Activated CD8-positive, alpha-beta memory T cell treated with anti-CD3 and anti-CD28 coated beads for 48 hours (primary cell): ENCODE measurements around the gene TOR4A.

Experiments
- DNase-seq, 3 experiments: peaks; one replicate each; pipeline ENCODE4 v3.0.0-alpha.2; 2020; ENCODE audit warnings: low read depth in 2 of 3, low spot score in 2 of 3

Gene TOR4A

GRCh38 chr9:137304383-137305059 is 27.0 kb downstream of the TOR4A start:
- no peak for DNase-seq

DNA sequence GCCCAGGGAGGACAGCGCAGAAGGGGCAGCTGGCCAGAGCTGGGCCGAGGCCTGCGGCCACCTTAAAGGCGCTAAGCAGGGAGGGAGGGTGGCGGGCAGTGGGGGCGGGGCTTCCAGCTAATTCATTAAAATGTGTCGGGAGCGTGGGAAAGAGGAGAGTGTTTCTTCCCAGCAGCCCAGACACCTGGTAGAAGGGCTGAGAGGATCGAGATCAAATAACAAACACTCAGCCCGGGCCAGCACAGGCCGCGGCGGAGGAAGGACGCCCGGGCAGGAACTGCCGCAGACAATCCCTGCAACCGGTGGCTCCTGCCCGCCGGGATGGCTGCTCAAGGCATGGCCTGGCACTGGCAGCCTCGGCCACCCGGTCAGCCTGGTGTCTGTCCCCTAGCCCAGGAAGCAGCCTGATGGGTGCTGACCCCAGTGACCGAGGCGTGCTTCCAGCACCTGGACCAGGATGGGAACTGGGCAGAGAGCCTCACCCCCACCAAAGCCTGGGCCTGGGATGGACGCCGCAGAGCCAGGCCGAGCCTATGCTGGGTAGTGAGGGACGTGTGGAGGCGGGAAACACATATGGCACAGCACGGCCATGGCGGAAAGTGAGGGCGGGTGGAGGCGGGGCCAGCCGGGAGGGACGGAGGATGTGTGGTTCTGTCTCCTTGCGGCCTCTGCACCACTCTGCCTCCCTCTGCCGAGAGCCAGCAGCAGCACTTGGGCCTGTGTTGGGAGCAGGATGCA is 27.7 kb downstream of the TOR4A start:
- no peak for DNase-seq

DNA sequence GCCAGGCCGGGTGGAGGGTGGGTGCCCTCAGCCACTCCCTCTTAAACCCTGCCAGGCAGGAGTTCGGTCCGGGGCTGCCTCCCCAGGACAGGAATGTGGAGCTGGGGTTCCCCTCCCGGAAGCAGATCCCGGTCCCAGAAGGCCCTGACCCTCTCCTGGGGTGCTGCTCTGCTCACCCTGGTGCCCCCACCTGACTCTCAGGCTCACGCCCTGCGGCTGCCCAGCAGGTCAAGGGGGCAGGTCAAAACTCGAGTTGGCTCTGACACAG is 28.2 kb downstream of the TOR4A start:
- no peak for DNase-seq

DNA sequence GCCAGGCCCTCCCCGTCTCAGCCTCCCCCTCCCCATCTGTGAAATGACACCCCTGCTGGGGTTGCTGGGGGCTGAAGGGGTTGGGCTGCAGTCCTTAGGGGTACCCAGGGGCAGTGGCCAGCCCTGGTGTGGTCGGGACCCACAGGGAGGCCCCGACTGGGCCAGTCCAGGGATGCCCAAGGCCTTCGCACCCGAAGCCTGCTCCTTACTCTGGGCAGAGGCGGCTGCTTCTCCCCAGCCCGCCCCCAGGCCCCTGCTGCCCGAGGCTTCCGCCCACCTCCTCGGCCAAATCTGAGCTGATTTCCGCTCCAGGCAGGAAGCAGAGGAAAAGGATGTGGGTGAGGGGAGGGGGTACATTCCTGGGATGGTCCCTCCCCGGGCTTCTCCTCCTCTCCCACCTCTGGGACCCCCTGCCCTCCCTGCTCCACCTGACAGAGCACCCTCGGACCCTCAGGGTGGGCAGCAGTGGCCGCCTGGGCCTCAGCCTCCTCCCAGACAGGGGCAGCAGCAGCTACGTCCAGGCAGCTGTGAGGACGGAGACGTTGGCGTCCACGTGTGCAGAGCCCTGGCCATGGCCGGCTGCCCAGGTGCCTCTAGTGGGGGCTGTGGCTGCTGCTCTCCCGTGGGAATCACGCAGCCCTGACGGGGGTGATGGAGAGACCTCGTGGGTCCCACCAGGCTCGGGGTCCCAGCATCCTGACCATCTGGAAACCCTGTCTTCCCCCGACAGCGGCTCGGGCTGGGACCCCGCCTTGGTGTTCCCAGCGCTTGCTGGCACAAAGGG is 28.7 kb downstream of the TOR4A start:
- DNase-seq, result no peak

- DNase-seq, result no peak
These were observed 29.3 kb downstream of the TOR4A start for GRCh38 chr9:137306850-137307254.

GRCh38 chr9:137307255-137308056 is 29.9 kb downstream of the TOR4A start:
- no peak for DNase-seq

GRCh38 chr9:137308057-137308619 is 30.6 kb downstream of the TOR4A start:
- DNase-seq, result no peak

DNA sequence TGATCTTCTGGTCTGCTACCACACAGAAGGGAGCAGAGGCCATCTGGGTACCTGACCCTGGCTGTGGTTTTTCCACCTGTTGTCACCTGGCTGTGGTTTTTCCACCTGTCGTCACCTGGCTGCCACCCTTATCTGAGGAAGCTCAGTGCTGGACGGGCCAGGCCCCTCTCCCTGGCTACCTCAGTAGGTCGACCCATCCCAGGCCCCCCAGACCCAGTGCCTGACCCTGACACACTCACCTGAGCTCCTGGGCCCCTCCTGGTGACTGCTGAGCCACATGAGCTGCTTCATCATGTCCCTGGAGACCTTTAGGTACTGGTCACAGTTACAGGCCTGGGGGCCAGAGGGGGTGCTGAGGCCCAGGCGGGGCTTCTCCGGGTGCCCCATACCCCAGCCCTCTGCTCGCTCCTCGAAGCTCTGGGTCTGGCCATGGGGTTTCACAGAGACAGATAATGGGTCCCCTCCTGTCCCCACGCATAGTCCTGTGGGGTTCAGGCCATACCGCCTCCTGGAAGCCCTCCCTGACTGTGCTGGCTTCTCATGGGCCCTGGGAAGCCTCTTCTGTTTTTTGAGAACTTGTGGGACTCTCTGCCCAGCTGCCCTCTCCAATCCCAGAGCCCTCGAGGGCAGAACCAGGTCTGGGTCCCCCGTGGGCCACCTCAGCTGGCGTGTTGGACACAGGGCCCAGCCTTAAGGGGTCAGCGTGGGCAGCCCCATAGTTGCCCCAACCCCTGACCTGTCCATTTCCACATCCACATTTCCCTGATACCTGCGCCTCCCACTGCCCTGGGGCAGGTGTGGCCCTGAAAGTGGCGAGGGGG is 32.1 kb downstream of the TOR4A start:
- DNase-seq, result no peak

GRCh38 chr9:137310189-137311052 is 32.9 kb downstream of the TOR4A start:
- DNase-seq, result no peak

DNA sequence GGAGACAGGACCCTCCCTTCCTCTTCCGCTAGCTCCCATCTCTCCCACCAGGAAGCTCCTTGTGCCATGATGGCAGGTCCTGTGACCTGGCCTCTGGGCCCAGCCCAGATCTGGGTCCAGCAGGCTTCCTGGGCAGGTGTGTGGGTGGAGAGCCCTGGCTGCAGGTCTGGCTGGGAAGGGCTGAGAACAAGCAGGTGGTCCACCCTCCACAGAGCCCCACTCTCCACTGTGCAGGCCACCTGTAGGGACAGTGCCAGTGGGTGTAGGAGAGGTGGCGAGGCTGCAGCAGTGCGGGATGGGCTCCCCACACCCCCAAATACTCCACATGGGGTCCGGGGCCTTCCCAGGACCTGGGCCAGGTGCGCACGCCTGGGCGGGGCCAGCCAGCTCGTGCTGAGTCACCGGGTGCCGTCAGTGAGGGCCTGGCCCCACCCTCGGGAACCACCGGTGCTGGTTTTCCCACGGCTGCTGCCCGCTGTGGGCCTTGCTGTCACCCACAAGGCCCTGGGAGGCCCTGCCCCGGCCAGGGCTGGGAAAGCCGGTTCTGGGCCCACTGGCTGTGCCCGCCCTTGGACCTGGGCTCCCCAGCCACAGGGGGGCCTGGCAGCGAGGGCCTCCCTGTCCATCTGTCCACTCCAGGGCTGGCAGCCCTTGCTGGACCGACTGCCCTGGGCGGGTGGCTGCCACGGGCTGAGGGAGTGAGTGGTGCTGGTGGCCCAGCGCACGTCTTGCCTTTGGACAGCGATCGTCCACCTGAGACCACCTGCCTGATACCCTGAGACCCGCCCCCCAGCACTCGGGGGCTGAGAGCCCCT is 33.9 kb downstream of the TOR4A start:
- DNase-seq, result no peak

GRCh38 chr9:137311986-137312851 is 34.7 kb downstream of the TOR4A start:
- DNase-seq, result no peak

GRCh38 chr9:137312852-137313325 is 35.4 kb downstream of the TOR4A start:
- no peak for DNase-seq

GRCh38 chr9:137313326-137313936 is 35.9 kb downstream of the TOR4A start:
- no peak for DNase-seq

DNA sequence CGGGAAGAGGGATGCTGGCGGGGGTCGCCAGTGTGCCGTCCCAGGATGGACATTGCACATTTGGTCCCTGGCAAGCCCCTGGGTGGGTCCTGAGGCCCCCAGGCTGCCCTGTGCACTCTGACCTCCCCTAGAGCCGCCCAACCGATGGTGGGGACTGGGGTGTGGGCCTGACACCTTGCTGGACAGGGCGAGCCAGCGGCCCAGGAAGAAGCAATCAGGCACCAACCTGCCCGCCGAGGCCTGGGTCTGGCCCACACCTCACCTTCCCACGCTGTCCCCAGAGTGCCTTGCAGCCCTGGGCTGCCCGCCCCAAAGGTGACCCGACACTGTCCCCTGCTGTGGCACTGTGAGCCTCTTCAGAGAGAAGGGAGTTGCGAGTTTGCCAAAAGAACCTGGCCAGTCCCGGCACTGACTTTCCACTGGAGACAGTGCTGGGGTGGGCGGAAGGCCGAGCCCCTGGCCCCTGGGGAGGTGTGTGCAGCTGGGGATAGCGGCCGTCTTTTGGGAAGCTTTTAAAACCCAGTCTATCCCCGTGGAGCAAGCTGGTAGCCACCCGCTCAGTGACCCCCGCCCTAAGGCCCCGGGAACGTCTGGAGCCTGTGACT is 36.5 kb downstream of the TOR4A start:
- DNase-seq, result no peak

GRCh38 chr9:137314561-137315560 is 37.3 kb downstream of the TOR4A start:
- DNase-seq, result no peak
